Uterus (tissue), 2 donors: ENCODE results near the gene MYH4.

Experiments
- POLR2A ChIP-seq, 2 donors: fragments of 450-650 bp; IDR thresholded peaks; one replicate each; pipeline ENCODE4 v1.6.1; 2016; ENCODE audit warnings: antibody characterized with exemption in 2 of 2, mild to moderate bottlenecking in 1 of 2, moderate library complexity in 1 of 2
- TF ChIP-seq, protein P1 (sequence below), 4 experiments: fragments of 200-600 bp in 2 of 4; fragments of 450-650 bp in 2 of 4; sonication (generic) in 2 of 4; IDR thresholded peaks; one replicate each; pipeline ENCODE4 v1.5.1; 2016 to 2019; ENCODE audit warnings: antibody characterized with exemption in 4 of 4, mild to moderate bottlenecking in 2 of 4, moderate library complexity in 1 of 4

DNA sequence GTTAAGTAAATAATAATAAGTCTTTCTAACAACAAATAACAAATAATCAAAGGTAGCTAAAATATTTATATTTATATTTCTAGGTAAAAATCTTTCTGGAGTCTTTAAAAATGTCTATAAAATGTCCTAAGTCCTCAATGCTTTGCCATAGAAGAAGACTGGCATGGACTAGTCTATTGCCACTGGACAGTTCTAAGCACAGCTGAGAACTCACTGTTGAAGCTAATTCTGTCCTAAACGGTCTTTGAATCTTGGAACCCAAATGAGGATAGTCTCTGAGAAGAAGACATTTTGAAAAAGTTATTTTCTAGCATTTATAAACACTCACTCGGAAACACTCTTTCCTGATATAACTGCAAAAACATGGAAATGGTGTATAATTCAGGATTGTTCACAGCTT lies 48.1 kb downstream of the MYH4 start:
- TF ChIP-seq POLR2A (IDR thresholded peaks at IDR 0.05) = no peak
- TF ChIP-seq, protein P1, sequence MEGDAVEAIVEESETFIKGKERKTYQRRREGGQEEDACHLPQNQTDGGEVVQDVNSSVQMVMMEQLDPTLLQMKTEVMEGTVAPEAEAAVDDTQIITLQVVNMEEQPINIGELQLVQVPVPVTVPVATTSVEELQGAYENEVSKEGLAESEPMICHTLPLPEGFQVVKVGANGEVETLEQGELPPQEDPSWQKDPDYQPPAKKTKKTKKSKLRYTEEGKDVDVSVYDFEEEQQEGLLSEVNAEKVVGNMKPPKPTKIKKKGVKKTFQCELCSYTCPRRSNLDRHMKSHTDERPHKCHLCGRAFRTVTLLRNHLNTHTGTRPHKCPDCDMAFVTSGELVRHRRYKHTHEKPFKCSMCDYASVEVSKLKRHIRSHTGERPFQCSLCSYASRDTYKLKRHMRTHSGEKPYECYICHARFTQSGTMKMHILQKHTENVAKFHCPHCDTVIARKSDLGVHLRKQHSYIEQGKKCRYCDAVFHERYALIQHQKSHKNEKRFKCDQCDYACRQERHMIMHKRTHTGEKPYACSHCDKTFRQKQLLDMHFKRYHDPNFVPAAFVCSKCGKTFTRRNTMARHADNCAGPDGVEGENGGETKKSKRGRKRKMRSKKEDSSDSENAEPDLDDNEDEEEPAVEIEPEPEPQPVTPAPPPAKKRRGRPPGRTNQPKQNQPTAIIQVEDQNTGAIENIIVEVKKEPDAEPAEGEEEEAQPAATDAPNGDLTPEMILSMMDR (IDR thresholded peaks at IDR 0.05) = no peak
